Esophagus squamous epithelium (tissue), 4 donors: Measurements from ENCODE around the gene UBE3B.

Experiments
- CTCF ChIP-seq, 6 experiments: fragments of 450-650 bp in 4 of 6; fragments of 200-600 bp in 2 of 6; sonication (generic) in 2 of 6; IDR thresholded peaks; one replicate each; pipeline ENCODE4 v1.5.1; 2016 to 2019; ENCODE audit warnings: antibody characterized with exemption in 6 of 6, mild to moderate bottlenecking in 4 of 6, moderate library complexity in 4 of 6
- POLR2A ChIP-seq, 4 donors: fragments of 450-650 bp; IDR thresholded peaks; one replicate each; pipeline ENCODE4 v1.6.1; 2017; ENCODE audit warnings: antibody characterized with exemption in 4 of 4, mild to moderate bottlenecking in 4 of 4, moderate library complexity in 3 of 4

GRCh38 chr12:109467978-109468676 is 9.3 kb upstream of the UBE3B start:
- TF ChIP-seq CTCF (IDR thresholded peaks at IDR 0.05) (no peak), POLR2A (IDR thresholded peaks at IDR 0.05) (no peak)
